Inferior parietal cortex (tissue), 1 donor: ENCODE measurements around the gene DPYD.

Experiments used
- DNase-seq: peaks from one replicate; pipeline ENCODE4 v3.0.0-alpha.2; 2016; ENCODE audit errors: extremely low spot score

The DPYD gene

DNA sequence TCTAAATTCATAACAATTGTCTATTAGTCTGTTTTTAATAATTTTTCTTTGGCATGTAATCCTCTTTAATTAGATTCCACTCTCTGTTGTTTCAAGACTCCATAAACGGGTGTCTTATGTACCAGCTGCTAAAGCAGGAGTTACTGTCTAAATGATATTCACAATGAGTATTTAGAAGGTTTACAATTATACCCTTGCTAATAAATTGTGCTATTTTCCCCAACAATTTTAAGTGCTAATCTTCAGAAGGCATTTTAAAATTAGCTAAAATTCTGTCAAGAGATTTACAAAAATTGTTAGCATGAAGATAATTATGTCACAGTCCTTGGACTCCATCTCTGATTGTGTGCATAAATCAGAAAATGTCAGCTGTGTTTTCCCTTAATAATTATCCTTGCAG is 83.7 kb downstream of the DPYD start:
- no peak for DNase-seq

DNA sequence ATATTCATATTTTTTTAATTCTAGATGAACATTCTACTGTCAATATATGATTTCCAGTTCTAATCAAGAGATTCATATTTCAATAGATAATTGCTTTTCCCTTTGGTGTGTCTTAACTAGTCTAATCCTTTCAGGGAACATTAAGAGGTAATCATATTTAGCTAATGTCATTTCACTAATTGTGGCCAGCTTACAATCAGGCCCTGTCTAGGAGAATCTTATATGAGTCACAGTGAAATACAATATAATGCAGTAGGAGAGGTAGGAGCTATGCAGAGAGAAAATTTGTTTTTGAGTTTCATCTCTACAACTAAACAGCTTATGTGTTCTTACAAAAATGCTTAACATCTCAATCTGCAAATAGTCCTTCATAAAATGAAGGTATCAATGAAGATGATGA is 85.9 kb downstream of the DPYD start:
- DNase-seq: no peak

DNA sequence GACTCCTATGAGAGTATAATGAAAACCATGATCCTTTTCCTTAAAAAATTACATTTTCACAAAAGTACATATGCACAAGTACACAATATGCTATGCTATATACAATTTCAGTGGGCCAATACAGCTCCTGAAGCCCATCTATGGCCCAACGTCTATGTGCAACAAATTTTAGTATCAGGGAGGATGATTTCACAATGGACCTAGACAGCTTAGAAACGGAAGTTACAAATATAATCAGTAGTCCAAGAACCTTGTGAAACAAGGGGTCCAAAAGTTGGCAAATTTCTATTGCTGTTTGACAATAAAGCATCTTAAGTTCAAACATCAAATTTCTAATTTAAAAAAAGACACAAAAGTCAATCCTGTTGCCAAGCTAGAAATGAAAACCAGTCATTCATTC is 87.0 kb downstream of the DPYD start:
- no peak for DNase-seq

DNA sequence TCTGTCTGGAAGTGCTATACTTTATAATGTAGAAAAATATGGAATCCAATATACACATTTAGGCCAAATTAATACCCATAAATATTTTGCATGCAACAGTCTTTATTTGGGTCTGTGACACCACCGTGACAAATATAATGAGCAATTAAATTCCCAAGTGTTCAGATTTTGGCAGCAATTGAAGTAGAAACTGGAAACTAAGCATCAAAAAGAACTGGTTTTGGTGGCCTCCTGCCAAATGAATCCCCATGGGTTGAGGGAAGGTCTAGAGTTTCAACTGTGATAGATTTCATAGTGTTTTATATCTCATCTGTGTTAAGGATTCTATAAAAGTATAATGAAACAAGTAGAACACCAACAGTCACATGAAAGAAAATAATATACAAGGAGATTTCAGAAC is 88.4 kb downstream of the DPYD start:
- DNase-seq: no peak

DNA sequence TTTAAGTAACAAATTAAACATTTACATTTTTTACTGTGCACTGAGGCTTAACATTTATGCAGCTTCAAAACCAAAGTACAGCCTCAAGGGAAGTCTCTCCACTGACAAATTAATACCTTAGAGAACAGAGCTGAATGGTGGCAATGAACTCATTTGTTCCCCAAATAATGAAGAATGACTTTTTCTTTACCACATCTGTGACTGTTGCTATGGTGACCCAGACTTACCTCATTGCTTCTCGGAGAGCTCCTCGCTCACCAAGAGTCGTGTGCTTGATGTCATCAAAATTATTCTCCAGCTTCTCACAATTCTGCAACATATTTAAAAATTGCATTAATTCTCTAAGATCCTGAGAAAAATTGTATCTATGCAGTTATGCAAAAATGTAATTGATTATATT is 92.9 kb downstream of the DPYD start:
- DNase-seq: no peak

DNA sequence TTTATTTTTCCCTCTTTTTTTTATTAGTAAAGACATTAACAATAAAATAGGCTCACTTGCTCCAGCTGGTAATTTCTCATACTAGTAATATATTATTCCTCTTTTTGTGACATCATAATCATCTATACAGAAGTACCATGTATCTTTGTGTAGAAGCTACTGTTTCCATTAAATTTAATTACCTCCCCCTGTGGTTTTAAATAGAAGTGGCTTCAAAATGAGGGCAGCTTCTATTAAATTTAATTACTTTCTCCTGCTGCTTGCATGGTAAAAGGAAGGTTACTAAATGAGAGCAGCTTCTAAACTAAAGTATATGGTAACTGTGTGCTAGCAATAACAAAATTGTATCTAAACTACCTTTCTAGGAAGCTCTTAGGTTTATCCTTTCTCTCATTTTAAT is 94.0 kb downstream of the DPYD start:
- DNase-seq: no peak

DNA sequence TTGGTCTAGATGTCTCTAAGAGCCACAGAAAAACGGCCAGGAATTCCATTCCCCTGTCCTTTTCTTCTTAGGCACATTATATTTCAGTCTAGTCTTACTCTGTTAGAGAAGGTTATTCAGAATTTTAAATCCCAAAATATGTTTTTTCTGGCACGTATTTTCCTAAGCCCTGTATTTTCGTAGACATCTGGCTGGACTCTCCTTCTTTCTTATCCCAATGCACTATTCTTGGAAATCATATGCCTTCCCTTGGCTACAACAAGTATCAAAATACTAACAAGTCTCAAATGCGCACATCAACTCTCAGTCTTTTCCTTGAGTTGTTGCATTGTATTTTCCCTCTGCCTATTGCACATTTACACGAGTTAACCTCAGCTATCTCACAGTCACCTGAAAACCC is 96.2 kb downstream of the DPYD start:
- no peak for DNase-seq

DNA sequence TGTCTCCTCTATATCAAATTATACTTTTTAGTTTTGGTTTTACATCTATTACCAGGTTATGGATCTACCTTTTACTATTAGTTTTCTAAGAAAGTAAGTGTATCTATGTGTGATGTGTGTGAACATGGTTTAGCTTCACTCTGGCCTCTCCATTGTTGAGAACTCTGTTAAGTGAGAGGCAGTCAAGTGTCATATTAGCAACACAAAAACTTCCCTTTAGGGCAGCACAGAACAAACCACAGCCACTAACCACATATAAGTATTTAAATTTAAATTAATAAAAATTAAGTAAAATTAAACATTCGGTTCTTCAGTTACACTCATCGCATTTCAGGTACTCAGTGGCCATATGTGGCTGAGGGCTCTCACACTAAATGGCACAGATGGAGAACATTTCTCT is 96.6 kb downstream of the DPYD start:
- no peak for DNase-seq

DNA sequence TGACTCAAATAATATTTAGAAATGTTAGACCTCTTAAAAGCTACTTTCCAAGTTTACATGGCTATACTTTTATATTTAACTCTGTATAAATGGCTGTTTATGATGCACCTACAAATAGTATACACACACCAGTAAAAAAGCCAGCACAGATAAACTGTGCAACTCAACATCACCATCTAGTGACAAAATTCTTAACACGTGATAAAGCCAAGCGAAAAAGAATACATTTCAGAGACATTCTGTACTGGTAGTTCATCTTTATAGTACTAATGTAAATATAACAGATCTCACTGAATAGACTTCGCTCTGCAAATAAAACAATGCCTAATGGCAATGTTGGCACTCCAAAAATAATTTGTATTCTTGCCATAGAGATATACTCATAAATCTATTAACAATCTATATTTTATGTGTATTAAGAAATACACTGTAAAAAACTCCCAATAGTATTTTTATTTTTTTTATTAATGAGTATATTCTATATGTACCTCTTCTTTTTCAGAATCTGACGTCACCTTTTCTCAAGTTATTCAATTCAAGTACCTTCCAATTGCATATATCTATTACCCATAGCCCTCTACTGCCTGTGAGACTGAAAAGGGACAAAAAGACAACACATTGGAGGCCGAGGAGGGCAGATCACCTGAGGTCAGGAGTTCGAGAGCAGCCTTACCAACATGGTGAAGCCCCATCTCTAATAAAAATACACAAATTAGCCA is 100.2 kb downstream of the DPYD start:
- DNase-seq: no peak

DNA sequence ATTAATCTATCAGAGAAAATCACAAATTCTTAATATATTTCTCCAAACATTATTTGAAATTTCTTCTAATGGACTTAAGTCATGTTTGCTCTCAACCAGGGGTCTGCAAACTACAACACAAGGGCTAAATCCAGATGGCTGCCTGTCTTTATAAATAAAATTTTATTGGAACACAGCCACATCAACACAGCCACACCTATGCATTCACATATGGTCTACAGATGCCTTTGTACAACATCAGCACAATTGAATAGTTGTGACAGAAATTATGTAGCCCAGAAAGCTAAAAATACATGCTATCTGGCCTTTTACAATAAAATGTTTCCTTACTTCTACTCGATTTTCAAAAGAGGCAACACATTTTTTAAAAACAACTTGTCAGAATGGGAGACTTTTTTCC is 103.9 kb downstream of the DPYD start:
- no peak for DNase-seq

DNA sequence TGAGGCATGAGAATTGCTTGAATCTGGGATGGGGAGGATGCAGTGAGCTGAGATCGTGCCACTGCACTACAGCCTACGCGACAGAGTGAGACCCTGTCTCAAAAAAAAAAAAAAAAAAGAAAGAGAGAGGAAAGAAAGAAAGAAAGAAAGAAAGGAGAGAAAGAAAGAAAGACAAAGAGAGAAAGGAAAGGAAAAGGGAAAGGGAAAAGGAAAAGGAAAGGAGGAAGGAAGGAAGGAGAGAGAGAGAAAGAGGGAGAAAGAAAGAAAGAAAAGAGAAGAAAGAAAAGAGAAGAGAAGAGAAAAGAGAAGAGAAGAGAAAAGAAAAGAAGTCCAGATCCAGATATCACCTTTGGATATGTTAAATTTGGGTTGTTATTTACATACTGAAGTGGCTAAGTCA is 106.0 kb downstream of the DPYD start:
- no peak for DNase-seq

DNA sequence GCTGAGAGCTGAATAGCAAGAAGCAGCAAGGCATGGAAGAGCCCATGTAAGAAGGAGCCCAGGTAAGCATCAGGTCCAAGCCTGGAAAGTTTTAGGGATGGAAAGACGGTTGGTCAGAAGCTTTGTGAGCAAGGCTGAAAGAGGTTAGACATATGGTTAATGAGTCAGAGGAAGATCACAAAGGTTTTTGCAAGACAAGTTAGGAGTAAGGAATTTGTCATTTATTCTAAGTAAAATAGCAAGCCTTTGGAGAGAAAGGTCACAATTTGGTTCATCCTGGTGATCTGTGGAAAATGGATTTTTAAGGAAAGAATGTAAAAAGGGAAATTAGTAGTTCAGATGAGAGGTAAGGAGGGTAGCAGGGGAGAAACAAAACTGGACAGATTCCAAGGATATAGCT is 106.7 kb downstream of the DPYD start:
- no peak for DNase-seq

DNA sequence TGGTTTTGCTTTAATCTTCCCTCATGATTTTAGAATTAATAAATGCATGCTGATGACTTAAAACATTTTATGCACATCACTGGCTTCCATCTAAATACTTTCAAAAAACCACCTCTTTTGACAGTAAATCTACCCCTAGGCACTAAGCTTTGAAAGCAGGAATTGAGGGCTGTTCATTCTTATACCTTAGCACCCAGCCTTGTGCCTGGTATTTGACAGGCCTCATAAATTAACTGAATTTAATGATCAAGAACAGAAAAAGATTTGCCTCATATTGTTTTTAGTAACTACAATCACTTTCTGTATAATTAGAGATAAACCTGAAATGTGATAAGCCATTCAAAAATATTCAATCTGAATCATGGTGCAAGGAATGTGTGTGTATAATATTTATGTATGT is 108.8 kb downstream of the DPYD start:
- no peak for DNase-seq

DNA sequence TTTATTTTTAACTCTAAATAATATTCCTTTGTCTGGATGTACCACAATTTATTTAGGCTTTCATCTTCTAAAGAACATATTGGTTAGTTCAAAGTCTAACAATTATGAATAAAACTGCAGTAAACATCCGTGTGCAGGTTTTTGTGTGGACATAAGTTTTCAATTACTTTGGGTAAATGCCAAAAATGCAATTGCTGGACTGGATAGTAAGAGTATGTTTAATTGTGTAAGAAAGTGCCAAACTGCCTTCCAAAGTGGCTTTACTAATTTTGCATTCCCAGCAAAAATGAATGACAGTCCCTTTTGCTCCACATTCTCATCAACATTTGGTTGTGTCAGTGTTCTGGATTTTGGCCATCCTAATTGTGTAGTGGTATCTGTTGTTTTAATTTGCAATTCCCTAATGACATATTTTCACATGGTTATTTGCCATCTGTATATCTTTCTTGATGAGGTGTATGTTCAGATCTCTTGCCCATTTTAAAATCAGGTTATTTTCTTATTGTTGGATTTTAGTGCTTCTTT is 113.8 kb downstream of the DPYD start:
- no peak for DNase-seq

DNA sequence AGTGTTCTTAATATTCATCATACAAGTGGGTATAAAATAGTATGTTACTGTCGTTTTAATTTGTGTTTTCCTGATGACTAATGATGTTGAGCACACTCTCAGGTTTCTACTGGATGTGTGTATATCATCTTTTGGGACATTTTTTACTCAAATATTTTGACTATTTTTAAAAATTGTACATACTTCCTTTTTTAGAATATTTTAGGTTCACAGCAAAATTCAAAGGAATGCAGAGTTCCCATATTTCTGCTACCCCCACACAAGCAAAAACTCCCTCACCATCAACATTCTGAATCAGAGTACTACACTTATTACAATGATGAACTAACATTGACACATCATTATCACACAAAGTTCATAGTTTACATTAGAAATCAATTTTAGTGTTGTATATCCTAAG is 114.5 kb downstream of the DPYD start:
- no peak for DNase-seq

DNA sequence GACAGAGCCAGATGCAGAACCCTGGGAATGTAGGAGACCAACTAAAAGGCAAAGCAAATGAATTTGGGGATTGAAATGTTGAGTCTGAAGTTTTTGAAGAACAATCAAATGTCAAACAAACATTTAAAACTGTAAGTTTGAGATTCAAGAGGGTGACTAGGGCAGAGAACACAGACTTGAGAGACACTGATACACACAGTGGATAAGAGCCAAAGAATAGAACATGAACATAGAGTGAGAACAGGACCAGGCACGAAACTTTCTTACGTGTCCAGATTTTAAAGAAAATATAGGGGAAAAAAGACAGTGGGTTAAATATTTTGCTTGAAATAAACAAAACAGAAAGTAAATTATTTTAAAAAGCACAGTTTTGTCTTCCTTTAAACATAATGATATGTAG is 115.7 kb downstream of the DPYD start:
- no peak for DNase-seq

DNA sequence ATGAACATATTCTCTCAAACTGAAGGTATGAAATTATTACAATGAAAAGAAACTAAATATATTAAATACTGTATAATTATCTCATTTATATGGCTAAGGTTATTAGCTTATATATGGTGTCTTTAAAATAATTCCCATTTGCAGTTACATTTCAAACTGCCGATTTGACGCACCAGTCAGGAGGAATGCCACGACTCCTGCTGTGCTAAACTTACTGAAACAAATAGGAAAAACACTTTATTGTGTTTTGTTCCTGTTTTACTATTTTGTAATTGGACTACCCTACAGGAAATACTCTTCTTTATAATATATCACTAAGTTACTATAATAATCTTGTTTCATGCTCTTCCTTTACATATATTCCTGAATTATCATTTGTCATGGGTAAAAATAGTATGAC is 117.8 kb downstream of the DPYD start:
- no peak for DNase-seq

DNA sequence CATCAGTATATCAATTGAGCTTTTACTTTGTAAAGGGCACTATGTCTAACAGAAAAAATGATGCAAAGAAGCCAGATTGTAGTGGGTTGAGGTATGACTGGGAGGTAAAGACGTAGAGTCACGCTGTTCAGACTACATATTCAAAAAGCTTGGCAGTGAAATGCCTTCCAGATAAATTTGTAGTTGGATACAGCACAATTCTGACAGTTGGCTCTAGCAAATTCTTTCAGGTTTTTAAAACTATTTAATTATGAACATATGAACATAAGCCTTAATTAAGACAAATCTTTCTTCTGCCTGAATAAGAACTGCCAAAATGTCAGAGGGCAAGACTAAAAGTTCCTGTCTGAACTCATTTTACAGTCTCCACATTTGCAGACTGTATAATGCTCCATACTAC is 118.8 kb downstream of the DPYD start:
- no peak for DNase-seq

DNA sequence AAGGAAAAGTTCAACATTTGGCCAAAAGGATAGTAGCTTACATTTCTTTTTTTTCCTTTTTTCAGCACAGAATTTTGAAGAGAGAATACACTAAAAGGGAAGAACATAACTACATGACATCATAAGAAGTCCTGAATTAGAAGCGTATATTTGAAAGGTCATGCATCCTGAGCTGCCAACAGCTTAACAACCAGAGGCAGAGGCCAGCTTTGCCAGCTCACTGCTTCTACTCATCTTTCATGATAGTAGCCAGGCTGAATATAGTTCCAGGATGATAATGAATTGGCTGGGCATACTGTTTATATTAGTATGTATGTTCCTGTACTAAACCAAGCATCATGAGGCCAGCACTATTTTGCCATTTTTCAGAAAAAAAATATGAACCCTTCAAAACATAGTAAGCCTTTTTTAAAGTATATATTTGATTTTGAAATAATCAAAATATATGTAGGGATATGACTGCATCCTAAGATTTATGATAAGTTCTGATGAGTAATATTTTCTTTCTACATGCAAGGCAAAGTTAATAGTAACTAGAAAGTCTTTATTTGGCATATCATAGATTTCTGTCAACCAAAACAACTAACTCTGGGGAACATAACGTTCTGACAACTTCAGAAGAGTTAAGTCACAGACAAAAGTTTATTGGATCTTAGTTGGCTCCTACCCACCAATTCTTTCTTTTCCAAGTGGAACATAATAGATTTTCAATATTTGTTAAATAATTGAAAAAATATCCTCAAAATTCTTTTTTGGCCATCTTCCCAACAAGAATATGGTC is 123.2 kb downstream of the DPYD start:
- no peak for DNase-seq

DNA sequence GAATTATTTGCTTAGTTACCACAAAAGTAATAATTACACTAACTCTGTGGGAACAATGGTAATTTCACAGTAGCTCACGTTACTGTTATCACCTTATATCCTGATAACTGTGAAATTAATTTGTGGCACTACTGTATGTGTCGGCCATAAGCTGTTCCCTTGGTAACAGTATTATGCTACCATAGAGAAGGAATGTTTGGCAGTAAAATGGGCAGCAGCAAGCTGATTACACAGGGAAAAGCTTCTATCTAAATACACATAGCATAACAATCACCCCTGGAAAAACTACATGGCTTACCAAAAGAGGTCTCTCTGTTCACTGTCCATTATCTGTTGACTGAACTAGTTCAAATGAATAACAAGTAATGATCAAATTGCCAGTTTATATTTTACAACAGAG is 124.1 kb downstream of the DPYD start:
- DNase-seq: no peak

DNA sequence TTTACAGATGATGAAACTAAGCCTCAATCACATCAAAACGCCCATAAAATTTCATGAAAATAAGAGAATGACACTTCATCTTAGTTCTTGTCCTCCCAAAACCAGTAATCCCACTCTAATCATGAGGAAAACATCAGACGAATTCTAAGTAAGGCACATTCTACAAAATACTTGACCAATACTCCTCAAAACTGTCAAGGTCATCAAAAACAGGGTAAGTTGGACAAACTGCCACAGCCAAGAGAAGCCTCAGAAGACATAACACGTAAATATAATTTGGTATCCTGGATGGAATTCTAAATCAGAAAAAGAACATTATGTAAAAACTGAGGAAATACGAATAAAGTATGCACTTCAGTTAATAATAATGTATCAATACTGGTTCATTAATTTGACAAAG is 128.2 kb downstream of the DPYD start:
- DNase-seq: no peak

DNA sequence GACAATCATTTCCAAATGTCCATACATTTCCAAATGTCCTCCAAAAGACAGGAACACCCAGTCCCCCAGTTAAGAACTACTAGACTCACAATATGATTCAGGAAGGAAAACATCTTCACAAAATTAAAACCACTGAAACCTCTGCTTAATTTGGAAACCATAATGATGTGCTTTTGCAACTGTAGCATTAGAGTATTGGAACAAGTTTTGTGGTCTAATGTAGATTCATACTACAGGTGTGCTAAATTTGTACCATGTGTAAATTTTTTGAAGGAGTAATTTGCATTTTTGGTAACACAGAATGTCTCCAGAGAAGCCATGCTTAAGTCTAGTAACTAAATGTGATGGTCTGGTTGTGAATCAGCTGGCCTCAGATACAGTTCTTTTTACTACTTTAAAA is 129.6 kb downstream of the DPYD start:
- no peak for DNase-seq

DNA sequence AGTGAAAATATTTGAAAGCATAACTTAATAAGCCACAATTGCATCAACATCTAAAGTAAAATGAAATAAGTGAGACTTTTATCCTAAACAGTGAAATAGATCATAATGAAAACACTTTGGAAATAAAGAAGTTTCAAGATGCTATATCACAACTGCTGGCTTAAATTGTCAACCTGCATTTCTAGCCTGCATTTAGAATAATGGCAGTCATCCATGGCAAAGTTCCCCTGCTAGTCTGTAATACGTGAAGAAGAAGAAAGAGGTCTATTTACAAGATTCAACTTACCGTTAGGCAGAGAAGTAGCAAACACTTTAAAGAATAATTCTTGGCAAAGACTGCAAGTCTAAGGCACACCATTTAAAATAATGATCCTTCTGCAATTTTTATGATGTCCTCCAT is 133.6 kb downstream of the DPYD start:
- no peak for DNase-seq
